T-helper 2 cell treated with Interferon-gamma antibody and Interleukin-4, amounts not matched to agents 100 ng/mL and 5 ng/mL, for 36 hours (primary cell): ENCODE measurements around the gene YWHAG. TPM values are rescaled to one million over a fixed set of nuclear protein-coding genes. Genes with fewer than 3 reads are reported as not detected.
"Not testable (repeated sequence)": the region's sequence is repeated elsewhere in the genome, so short reads cannot be mapped to it uniquely, and the experiment has no call there.

Experiments used
- intact Hi-C: fragments of 100-400 bp; cut with micrococcal nuclease; formaldehyde crosslinking; loops from one replicate; pipeline ENCODE4 v1.15.1; 2023
- total RNA-seq: library from RNA; stranded (reverse); gene quantifications from 2 replicates; pipeline ENCODE4 v1.2.3, GENCODE V29; 2022

YWHAG gene
- total RNA-seq, 1 donor from 2014 or later, result 104 TPM

- intact Hi-C loops, result loop anchor here (10.0 kb wide), 1 partner anchor 47 kb away; the partner anchor contains the start of gene HSPB1
These were observed 6.6 kb downstream of the YWHAG start for GRCh38 chr7:76352193-76352592.

- intact Hi-C loops, result loop anchor here (10.0 kb wide), 1 partner anchor 47 kb away; the partner anchor contains the start of gene HSPB1
These were observed 7.4 kb downstream of the YWHAG start for GRCh38 chr7:76351372-76351771.

GRCh38 chr7:76349313-76349885, 9.4 kb downstream of the YWHAG start:
- intact Hi-C loops, result no loop called here

- intact Hi-C loops, result no loop called here
These were observed 11.1 kb downstream of the YWHAG start for GRCh38 chr7:76347710-76348109.

- intact Hi-C loops, result no loop called here
These were observed 12.0 kb downstream of the YWHAG start for GRCh38 chr7:76346778-76347177.

GRCh38 chr7:76346097-76346496, 12.7 kb downstream of the YWHAG start:
- intact Hi-C loops, result no loop called here

- intact Hi-C loops, result no loop called here
These were observed 14.9 kb downstream of the YWHAG start for GRCh38 chr7:76343931-76344321.

GRCh38 chr7:76343294-76343930, 15.4 kb downstream of the YWHAG start:
- intact Hi-C loops, result no loop called here

- intact Hi-C loops, result no loop called here
These were observed 16.6 kb downstream of the YWHAG start for GRCh38 chr7:76342222-76342621.

- intact Hi-C loops, result no loop called here
These were observed 18.1 kb downstream of the YWHAG start for GRCh38 chr7:76340617-76341131.

- intact Hi-C loops, result no loop called here
These were observed 20.3 kb downstream of the YWHAG start for GRCh38 chr7:76338298-76339084.

GRCh38 chr7:76337147-76337546, 21.6 kb downstream of the YWHAG start:
- intact Hi-C loops, result no loop called here

- intact Hi-C loops, result no loop called here
These were observed 22.7 kb downstream of the YWHAG start for GRCh38 chr7:76336094-76336493.

GRCh38 chr7:76335417-76335816, 23.4 kb downstream of the YWHAG start:
- intact Hi-C loops, result not testable (repeated sequence)

GRCh38 chr7:76334320-76334967, 24.3 kb downstream of the YWHAG start:
- intact Hi-C loops, result no loop called here

- intact Hi-C loops, result no loop called here
These were observed 25.2 kb downstream of the YWHAG start for GRCh38 chr7:76333511-76334101.

- intact Hi-C loops, result no loop called here
These were observed 26.7 kb downstream of the YWHAG start for GRCh38 chr7:76332078-76332477.

- intact Hi-C loops, result no loop called here
These were observed 28.1 kb downstream of the YWHAG start for GRCh38 chr7:76330673-76331072.

- intact Hi-C loops, result no loop called here
These were observed 28.5 kb downstream of the YWHAG start for GRCh38 chr7:76330261-76330660.

GRCh38 chr7:76329479-76329878, 29.3 kb downstream of the YWHAG start:
- intact Hi-C loops, result no loop called here

- intact Hi-C loops, result no loop called here
These were observed 30.4 kb downstream of the YWHAG start for GRCh38 chr7:76328389-76328788.
